HUES6 (cell line): ENCODE measurements around the gene IGSF8.
"Not testable (repeated sequence)": the region's sequence is repeated elsewhere in the genome, so short reads cannot be mapped to it uniquely, and the experiment has no call there.

Experiments
- H3K27ac ChIP-seq: 2 replicates; pipeline ENCODE4 v1.7.0; 2013; ENCODE audit warnings: low read depth, mild to moderate bottlenecking, low read length, inconsistent platforms
- H3K27me3 ChIP-seq: 2 replicates; pipeline ENCODE4 v1.6.1; 2013; ENCODE audit warnings: low read length; ENCODE audit not compliant: control insufficient read depth, insufficient read depth
- H3K36me3 ChIP-seq: 2 replicates; pipeline ENCODE4 v1.6.1; 2013; ENCODE audit warnings: low read length; ENCODE audit not compliant: control insufficient read depth, insufficient read depth
- H3K4me1 ChIP-seq: 2 replicates; pipeline ENCODE4 v1.6.1; 2013; ENCODE audit warnings: low read length; ENCODE audit not compliant: control insufficient read depth, insufficient read depth
- H3K4me3 ChIP-seq: 2 replicates; pipeline ENCODE4 v1.5.1; 2013; ENCODE audit warnings: low read depth, low read length
- H3K9ac ChIP-seq: one replicate; pipeline ENCODE4 v1.6.1; 2013; ENCODE audit warnings: mild to moderate bottlenecking, low read length
- H3K9me3 ChIP-seq: 2 replicates; pipeline ENCODE4 v1.6.1; 2013; ENCODE audit warnings: low read depth, low read length; ENCODE audit not compliant: control insufficient read depth, insufficient read depth

The IGSF8 gene

DNA sequence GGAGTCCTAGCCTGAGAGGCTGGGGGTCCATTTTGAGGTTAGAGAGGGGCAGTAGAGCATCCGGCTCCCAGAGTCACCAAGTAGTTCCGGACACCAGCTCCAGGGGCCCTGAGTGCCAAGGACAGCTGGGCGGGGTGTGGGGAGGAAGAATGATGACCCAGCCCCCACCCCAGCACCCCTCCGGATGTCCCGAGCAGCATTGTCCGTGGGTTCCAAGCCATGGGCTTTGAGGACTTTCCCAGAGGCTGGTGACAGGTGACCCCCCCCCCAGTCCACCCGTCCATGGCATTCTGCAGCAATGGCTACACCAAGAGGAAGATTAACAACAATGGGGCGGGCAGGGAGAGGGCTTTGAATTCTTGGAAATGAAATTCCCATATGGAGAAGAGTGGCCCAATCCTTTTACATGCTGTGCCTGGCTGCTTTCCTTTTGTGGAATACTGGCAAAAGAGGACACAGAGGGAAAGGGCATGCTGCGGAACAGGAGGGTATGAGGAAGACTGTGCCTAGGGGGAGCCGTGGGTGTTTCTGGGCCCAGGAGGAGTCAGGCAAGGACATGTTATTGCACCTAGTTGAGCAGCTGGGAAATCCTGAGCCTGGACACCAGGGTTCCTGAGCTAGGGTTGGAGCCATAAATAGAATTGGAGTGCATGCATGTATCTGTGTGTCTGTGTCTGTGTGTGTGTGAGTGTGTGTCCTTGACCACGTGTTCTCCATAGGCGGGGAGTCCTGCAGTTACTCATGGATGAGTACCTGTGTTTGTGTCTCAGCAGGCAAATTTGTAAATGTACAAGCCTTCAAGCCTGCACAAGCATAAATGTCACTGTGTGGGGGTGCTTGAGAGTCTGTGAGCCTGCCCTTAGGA is 18.1 kb upstream of the IGSF8 start:
- H3K36me3 ChIP-seq: peaks cover 6% of the 10 kb centered on the region; the same call in 1 of the 2 replicates
- peaks cover 59% of the 10 kb centered on the region for H3K4me1 ChIP-seq
- H3K9me3 ChIP-seq: no peaks in the 10 kb centered on the region
- no peak overlapping the region for H3K9ac ChIP-seq
- H3K27me3 ChIP-seq: no peaks in the 10 kb centered on the region
- H3K4me3 ChIP-seq: peak overlapping the region; percentile 56
- H3K27ac ChIP-seq: no peak overlapping the region

GRCh38 chr1:160115545-160116282 is 17.3 kb upstream of the IGSF8 start, which contains the start of gene ATP1A2:
Gene ATP1A2 (plus strand): TSS chr1:160115759. CDS start chr1:160115862, 103 bp downstream.
- Histone ChIP-seq H3K9ac (peak within 1 kb of the TSS; percentile 27), H3K4me1 (peaks cover 59% of the 10 kb centered on the region), H3K27me3 (no peaks in the 10 kb centered on the region), H3K4me3 (peak within 1 kb of the TSS; percentile 56), H3K27ac (no peak within 1 kb of the TSS), H3K36me3 (no peaks in the 10 kb centered on the region), H3K9me3 (no peaks in the 10 kb centered on the region)

DNA sequence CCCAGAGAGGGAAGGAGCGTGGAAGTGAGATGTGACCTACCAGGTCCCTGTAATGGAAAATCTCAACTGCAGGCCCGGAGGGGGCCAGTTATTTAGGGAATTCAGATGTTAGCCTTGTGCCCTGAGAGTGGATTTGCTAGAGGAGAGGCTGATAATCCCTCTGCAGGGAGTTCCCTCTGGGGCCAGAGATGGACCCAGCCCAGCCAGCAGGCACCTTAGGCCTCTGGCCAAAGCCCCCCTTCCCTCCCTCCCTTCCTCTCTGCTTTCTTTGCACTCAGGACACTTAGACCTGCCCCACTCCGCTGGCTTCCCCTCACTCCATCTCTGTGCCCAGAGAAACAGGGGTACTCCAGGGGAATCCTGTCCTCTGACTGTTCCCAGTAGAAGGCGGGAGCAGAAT is 15.7 kb upstream of the IGSF8 start:
- H3K4me3 ChIP-seq: no peak overlapping the region
- H3K27me3 ChIP-seq: no peaks in the 10 kb centered on the region
- H3K9me3 ChIP-seq: no peaks in the 10 kb centered on the region
- H3K4me1 ChIP-seq: peaks cover 73% of the 10 kb centered on the region
- H3K9ac ChIP-seq: no peak overlapping the region
- H3K36me3 ChIP-seq: no peaks in the 10 kb centered on the region
- H3K27ac ChIP-seq: no peak overlapping the region

DNA sequence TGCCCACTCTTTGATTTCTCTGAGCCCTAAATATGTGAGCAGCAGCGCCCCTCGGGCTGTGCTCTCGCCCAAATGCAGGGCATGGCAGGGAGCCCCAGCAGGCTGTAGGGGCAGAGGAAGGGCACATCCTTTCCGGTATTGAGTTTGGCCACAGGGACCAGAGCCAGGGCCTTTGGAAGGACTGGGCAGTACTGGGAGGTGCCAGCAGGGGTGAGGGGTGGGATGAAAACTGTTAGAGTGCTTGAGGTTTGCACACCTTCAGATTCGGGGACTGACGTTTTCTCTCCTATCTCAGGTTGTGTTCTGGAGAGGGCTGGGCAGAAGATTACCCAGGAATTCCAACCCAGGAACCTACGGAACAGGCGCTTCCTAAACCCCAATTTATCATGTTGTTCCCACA is 15.0 kb upstream of the IGSF8 start:
- Histone ChIP-seq H3K9ac (no peak overlapping the region), H3K27ac (no peak overlapping the region), H3K27me3 (no peaks in the 10 kb centered on the region), H3K4me3 (no peak overlapping the region), H3K4me1 (peaks cover 74% of the 10 kb centered on the region), H3K9me3 (no peaks in the 10 kb centered on the region), H3K36me3 (no peaks in the 10 kb centered on the region)

- Histone ChIP-seq H3K9ac (no peak overlapping the region), H3K27me3 (no peaks in the 10 kb centered on the region), H3K4me3 (no peak overlapping the region), H3K4me1 (peaks cover 64% of the 10 kb centered on the region), H3K9me3 (no peaks in the 10 kb centered on the region), H3K36me3 (no peaks in the 10 kb centered on the region), H3K27ac (no peak overlapping the region)
Measured at GRCh38 chr1:160112357-160112756, 13.9 kb upstream of the IGSF8 start.

- not testable (repeated sequence) for H3K9ac ChIP-seq, H3K36me3 ChIP-seq, H3K4me3 ChIP-seq, H3K9me3 ChIP-seq, H3K27me3 ChIP-seq, H3K27ac ChIP-seq
- peaks cover 56% of the 10 kb centered on the region for H3K4me1 ChIP-seq
Measured at GRCh38 chr1:160111462-160111861, 13.0 kb upstream of the IGSF8 start.

DNA sequence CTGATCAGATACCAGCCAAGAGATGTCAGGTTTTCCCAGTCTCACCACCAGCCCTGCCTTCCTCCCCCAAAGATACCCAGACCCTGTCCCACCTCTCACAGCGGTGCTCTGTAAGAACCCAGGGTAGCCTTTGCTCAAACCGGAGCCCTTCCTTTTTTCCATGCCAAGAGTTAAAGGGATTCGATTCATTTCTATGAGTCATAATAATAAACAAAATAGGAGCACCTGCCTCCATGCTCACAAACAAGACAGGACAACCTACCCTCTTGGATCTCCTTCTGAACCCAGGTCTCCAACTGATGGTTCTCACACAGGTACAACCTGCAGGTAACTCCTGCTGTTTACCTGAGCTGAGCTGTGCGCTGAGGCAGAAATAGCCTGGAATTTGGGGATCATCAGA is 11.3 kb upstream of the IGSF8 start:
- H3K36me3 ChIP-seq: no peaks in the 10 kb centered on the region
- H3K9me3 ChIP-seq: no peaks in the 10 kb centered on the region
- no peak overlapping the region for H3K27ac ChIP-seq
- H3K4me3 ChIP-seq: no peak overlapping the region
- H3K9ac ChIP-seq: no peak overlapping the region
- H3K4me1 ChIP-seq: peaks cover 41% of the 10 kb centered on the region
- no peaks in the 10 kb centered on the region for H3K27me3 ChIP-seq

- Histone ChIP-seq H3K4me1 (peaks cover 41% of the 10 kb centered on the region), H3K9me3 (no peaks in the 10 kb centered on the region), H3K27me3 (no peaks in the 10 kb centered on the region), H3K9ac (no peak overlapping the region), H3K36me3 (no peaks in the 10 kb centered on the region), H3K27ac (no peak overlapping the region), H3K4me3 (no peak overlapping the region)
Measured at GRCh38 chr1:160108888-160109662, 10.7 kb upstream of the IGSF8 start.

DNA sequence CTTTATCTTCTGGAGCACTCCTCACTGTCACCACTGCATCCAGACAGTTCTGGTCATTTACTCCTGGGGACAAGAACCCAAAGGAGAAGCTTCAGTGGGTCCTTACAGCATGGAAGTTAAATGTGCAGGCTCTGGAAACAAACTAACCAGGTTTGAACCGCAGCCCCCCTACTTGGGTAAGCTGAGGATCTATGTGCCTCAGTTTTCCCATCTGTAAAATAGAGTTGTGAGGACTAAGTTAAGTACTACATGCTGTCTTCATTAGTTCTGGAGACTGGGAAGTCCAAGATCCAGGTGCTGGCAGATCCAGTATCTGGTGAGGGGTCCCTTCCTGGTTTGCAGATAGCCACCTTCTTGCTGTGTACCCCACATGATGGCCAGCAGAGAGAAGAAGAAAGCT is 9.1 kb upstream of the IGSF8 start:
- Histone ChIP-seq H3K4me1 (peaks cover 42% of the 10 kb centered on the region), H3K4me3 (no peak overlapping the region), H3K9me3 (no peaks in the 10 kb centered on the region), H3K27ac (no peak overlapping the region), H3K36me3 (no peaks in the 10 kb centered on the region), H3K27me3 (no peaks in the 10 kb centered on the region), H3K9ac (no peak overlapping the region)

- no peak overlapping the region for H3K9ac ChIP-seq
- H3K4me1 ChIP-seq: peaks cover 48% of the 10 kb centered on the region
- no peaks in the 10 kb centered on the region for H3K9me3 ChIP-seq
- H3K4me3 ChIP-seq: no peak overlapping the region
- no peaks in the 10 kb centered on the region for H3K36me3 ChIP-seq
- H3K27me3 ChIP-seq: no peaks in the 10 kb centered on the region
- H3K27ac ChIP-seq: no peak overlapping the region
Measured at GRCh38 chr1:160105155-160105554, 6.7 kb upstream of the IGSF8 start.
